Measurements from ENCODE around the gene ADGRB3.

DNA sequence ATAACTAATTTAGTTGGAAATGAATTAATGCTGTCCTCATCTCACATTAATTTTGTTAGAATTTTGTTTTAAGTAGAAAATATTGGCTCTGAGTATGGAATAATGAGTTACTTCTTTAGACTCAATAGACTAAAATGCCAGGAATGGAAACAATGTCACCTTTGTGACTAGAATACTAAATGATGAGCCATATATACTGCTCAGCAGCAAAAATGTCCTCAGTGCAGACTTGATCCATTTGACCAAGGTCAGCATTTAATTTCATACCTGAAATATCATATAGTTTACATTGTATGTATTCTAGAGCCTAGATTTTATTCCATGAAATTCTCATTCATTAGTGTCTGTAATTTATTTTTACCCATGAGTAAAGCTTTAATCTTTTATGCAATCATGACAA lies 217.7 kb downstream of the ADGRB3 start:
- TF ChIP-seq, protein P1, sequence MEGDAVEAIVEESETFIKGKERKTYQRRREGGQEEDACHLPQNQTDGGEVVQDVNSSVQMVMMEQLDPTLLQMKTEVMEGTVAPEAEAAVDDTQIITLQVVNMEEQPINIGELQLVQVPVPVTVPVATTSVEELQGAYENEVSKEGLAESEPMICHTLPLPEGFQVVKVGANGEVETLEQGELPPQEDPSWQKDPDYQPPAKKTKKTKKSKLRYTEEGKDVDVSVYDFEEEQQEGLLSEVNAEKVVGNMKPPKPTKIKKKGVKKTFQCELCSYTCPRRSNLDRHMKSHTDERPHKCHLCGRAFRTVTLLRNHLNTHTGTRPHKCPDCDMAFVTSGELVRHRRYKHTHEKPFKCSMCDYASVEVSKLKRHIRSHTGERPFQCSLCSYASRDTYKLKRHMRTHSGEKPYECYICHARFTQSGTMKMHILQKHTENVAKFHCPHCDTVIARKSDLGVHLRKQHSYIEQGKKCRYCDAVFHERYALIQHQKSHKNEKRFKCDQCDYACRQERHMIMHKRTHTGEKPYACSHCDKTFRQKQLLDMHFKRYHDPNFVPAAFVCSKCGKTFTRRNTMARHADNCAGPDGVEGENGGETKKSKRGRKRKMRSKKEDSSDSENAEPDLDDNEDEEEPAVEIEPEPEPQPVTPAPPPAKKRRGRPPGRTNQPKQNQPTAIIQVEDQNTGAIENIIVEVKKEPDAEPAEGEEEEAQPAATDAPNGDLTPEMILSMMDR (IDR thresholded peaks at IDR 0.05 in 8 of 11, conservative IDR thresholded peaks at IDR 0.05 in 3 of 11): no peak
- TF ChIP-seq POLR2A (IDR thresholded peaks at IDR 0.05): no peak

Data from spleen (tissue), 7 donors.